Measurements from ENCODE around the gene NKG7.
A peak's percentile ranks its signal among the peaks of the same experiment; 100 is the strongest.

NKG7 gene

DNA sequence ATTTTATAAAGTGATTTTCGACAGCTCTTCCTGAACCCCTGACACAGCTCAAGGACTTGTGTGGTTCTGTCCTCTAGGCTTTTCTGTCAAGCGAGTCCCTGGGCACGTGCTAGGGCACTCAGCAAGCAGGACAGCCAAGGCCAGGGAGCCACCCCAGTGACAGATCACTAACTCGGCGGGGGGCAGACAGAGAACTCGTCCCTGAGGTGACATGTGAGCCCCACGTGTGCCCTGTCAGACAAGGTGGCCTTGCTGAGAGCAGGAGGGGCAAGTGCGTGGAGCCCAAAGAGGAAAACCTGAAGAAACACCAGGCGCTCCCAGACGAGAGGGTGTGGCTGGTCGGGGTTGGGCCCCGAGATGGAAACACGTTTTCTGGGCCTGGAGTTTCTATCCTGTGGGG lies 11.2 kb downstream of the NKG7 start:
- DNase-seq (ENCODE audit: low spot score) = no peak

DNA sequence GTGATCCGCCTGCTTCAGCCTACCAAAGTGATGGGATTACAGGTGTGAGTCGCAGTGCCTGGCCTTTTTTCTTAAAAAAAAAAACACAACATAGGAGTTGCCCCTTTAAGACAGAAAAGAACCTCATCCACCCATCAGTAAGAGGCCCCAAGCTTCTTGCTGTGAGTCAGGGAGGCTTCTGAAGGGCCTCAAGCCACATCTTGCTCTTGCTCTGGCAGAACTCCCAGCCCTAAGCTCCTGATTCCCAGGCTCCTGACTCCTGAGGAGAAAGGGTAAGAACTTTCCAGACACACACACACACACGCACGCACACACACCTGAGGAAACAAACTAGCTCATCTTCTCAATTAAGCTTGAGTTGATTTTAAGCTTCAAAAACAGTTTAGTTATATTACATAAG lies 13.2 kb downstream of the NKG7 start:
- peak; percentile 10 for DNase-seq (ENCODE audit: low spot score)

DNA sequence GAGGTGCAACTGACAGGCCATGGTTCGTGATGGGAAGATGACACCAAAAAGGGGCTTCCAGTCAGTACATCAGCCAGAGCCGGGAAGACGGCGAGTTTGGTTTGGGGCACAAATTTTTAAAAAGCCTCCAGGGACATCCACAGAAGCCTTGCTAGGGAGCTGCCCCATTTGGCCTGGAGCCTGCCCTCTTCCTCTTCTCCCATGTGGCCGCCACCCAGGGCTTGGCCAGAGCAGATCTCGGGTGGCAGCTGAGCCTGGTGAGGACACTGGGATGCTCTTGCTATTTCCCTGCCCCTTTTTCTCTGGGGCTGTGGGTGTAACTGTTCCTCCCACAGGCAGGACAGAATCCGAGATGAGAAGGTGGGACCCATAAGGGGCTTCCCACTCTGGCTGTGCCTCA lies 14.5 kb downstream of the NKG7 start:
- no peak for DNase-seq (ENCODE audit: low spot score)

DNA sequence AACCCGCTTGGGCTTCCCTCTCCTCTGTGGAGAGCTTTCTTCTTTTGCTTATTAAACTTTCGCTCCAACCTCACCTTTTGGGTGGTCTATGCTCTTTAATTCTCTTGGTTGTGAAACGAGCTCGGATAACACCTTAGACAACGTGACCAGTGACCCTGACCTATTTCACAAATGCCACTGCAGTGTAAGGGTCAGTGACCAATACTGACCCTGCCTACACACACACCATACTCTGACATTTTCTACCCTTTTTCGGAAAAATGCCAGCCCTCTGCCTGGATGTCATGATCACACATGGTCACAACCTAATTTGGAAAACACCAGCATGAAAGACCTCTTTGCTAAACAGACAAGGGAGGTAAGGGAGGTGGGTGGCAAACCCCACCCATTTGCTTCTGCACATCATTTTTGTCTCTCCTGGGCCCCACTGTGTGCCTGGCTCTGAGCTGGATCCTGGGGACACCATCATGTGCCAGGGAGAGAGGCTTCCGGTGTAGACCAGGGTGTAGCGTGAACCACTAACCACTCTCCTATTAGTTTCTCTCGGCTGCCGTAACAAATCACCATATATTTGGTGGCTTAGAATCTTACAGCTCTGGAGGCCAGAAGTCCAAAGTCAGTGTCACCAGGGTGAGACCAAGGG lies 16.2 kb downstream of the NKG7 start:
- DNase-seq (ENCODE audit: low spot score) = no peak

DNA sequence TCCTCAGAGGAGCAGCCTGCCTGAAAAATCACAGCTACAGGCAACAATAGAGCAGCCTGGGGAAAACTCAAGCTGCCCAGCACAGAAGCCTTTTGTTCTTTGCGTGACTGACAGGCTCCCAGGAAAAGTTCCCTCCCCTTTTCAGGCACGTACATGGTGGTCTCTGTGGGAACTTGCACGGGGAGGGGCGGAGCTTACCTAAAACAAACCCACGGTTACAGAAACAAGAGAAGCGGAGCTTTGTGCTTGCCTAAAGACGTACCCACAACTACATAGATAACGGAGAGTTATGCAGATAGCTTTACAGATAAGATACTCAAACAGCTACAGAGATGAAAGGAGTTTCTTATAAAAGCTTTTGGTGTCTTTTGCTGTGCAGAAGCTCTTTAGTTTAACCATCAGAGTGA lies 17.7 kb downstream of the NKG7 start:
- DNase-seq (ENCODE audit: low spot score) = peak; percentile 88

DNA sequence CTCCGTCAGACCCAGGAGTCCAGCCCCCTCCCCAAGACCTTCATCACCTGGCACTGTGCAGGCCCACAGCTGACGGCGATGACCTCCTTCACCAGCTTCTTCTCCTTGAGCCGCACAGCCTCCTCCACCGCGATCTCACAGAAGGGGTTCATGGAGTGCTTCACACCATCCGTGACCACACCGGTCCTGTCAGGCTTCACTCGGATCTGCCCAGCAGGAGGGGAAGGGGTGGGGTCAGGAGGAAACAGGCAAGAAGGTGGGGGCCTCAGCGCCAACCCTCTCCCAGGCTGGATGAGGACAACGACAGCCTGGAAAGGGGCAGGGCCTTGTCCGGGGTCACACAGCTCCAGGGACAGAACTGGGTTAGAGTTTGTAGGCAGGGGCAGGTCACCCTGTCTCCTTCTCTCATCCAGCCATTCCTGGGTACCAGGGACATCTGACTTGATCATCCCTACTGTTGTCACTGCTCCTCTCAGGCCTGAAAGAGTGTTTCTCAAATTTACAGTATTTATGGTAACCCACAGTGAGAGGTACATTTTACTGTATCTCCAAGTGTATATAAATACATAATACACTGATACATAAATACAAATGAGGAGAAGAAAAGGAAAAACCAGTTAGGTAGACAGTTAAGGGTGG lies 18.2 kb downstream of the NKG7 start:
- DNase-seq (ENCODE audit: low spot score) = peak; percentile 18

DNA sequence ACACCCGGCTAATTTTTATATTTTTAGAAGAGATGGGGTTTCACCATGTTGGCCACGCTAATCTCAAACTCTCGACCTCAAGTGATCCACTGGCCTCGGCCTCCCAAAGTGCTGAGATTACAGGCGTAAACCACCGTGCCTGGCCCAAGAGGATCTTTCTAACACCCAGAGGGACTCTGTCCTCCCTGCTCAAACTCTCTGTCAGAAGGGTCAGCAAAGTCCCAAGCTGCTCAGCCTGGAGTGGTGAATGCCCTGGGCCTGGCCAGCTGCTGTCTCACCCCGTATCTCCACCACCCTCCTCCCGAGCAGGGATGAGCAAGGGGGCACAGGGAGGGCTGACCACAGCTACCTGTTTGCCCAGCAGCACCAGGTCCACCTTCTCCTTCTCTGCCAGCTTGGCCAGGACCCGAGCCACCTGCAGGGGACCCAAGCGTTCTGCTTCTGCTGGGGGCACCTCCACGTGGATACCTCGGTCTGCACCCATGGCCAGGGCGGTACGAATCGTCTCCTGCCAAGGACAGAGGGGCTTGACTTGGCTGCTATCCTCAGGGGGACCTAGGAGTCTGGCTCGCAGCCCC lies 19.6 kb downstream of the NKG7 start:
- DNase-seq (ENCODE audit: low spot score) = no peak

DNA sequence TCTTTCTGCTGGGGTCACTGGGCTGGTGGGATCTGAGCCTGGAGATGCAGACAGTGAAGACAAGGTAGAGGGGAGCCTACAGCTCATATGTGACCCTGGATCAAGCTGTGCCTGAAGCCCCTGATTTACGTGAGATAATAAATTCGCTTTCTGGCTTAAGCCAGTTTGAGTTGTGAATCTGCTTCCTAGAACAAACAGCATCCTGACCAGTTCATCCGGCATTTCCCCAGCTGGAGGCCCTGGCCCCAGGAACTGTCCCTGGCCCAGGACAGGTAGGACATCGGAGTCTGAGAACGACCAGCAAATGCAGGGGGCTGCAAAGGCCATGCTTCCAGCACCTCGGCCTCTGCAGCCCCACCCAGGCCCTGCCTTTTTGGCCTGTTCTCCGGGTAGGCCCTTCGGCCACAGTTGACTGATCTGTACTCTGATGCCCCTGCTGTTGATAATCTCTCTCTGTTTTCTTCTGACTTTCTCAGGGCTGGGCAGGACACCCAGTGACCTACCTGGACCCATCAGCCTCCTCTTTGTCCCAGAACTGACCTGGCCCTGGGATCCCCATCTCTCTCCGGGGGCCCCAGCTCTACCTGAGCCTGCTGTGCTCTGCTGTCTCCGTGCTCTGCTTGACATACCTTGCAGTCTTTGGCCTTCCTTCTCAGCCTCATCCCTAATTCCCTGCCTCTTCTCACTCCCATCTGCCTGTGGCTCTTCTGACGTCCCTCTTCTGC lies 21.0 kb downstream of the NKG7 start:
- DNase-seq (ENCODE audit: low spot score) = no peak

DNA sequence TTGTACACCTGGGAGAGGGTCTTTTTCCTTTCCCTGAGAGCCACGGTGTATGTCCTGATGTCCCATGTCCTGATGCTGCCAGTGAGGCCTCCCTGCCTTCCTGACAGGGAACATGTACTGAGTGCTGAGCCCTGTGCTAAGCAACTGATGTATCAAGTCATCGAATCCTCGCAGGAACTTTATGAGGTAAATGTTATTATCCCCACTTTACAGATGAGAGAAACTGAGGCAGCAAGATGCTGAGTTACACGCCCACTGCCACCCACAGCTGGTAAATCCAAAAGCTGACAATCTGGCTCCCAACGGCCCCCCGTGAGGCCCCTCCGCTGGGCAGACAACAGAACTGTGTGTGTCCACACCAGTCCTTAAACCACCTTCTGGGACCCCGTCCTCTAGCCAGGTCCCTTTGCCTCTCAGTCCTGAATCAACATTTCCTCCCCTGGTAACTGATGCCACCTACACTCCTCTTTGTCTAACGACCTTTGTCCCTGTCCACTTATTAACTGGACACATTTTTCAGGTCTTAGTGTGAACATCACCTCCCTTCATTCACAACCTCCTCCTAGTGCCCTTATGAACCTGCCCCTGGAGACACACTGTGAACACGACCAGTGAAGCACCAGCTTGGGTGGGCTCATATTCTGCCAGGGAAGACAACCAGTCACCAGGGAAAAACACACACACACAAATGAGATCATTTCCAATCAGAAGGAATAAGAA lies 25.1 kb downstream of the NKG7 start:
- no peak for DNase-seq (ENCODE audit: low spot score)

DNA sequence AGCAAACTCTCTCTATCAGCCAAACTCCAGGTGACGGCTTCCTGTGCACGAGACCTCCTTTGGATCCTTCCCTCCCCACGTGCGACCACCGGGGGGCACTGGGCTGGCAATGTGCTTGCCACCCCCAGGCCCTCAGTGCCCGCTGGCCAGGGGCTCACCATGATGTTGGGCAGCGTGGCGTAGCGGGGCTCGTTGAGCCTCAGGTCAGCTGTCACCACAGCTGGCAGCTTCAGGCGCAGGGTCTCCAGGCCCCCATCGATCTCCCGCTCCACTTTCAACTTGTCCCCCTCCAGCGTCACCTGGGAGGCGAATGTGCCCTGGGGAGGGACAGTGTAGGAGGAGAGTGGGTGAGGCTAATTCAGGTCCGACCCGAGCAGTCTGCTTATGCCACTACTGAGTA lies 25.7 kb downstream of the NKG7 start:
- no peak for DNase-seq (ENCODE audit: low spot score)

DNA sequence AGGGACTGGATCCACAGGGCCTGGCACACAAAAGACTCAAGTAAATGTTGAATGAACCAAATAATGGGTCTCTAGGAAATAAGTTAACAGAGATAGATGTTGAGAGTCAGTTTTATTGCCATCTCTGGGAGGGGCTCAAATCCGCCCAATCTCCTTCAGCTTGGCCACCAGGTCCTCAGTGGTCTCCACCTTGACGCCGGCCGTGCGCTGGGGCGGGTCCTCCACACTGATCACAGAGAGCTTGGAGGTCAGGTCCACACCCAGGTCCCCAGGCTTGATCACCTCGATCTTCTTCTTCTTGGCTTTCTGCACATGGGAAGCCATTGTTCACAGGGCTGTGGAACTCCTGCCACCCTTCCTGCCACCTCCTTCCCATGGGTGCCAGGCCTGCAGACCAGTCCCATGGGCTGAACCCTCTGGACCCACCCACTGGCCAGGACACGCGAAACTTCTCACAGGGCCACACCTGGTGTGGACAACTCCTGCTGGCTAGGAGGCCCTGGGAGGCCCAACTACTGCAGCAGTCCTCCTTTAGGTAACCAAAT lies 27.3 kb downstream of the NKG7 start:
- no peak for DNase-seq (ENCODE audit: low spot score)

DNA sequence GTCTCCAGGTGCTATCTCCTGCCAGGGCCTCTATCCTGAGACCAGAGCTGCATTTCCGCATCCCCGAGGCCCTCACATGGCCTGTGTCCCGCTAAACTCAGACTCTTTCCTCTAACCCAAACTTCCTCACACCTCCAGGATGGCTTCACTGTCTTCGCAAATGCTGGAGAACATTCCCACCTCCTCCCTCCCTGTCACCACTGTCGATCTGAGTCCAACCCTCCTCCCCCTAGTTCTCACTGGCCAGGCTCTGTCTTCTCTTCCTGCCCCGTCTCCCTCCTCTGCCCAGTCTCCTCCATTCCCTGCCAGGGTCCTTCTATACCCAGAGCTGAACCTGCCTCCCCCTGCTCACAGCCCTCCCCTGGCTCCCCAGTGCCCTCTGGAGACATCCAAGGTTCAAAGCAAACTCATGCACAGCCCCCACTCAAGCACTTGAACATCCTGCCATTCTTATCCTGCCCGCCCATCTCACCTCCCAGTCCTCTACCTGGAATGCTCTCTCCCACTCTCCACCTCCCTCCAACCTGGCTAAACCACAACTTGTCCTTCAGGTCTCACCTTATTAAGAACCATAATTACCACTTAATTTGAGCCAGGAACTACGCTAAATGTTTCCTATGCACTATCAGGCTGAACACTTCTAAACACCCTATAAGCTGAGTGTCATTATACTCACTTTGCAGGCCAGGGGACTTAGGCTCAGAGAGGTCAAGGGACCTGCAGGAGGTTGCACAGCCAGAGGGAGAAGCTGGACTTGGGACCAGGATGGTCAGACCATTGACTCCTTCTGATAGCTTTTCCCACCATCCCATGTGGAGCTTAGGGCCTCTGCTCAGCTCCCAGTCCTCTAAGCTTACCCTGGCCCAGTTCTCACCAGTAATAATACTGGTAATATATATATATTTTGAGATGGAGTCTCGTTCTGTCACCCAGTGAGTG lies 29.6 kb downstream of the NKG7 start:
- DNase-seq (ENCODE audit: low spot score) = no peak

DNA sequence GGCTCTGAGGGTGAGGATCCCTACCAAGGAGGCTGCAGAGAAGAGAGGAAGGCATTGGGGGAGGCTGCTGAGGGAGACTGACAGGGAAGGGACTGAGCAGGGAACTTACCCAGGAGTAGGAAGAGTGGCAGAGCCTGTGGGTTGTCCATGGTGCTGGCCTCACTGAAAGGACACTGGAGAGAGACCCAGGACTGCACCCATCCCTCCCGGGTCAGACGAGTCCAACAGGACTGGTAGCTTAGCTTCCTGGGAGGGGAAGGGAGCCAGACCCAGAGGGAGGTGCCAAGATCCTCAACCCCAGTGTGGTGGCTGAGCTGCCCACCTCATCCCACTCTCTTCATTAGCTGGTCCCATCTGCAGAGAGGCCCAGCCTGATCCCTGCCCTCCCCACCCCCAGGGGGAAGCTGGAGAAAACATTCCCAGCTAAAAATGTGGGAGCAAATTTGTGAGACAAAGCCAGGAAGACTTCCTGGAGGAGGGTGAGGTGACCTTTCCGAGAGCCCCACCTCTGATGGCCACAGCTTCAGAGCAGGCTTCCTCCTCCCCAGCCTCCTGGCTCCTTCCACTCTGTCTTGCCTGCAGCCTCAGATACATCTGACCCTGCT lies 30.4 kb downstream of the NKG7 start, which contains the start of gene VSIG10L:
TSS of gene VSIG10L (minus strand) at position 164 of the 605 bp plus-strand sequence. CDS start at position 149, 15 bp downstream.
- DNase-seq (ENCODE audit: low spot score) = no peak

DNA sequence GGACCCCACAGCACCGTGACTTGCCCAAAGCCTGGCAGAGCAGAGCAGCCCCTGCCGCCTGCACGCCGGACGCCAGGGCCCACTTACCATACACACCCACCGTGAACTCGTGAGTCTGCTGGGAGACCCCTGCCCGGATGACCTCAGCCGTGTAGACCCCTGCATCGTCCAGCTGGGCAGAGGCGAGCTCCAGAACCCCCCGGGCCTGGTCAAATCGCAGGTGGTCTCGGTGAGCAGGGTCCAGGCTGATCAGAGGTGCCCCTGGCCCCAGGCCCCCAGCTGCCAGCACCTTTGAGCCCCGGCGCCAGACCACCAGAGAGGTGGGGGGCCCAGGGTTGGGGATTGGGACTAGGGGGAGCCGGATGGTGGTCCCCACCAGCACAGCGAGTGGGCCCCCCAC lies 31.4 kb downstream of the NKG7 start:
- DNase-seq (ENCODE audit: low spot score) = no peak

DNA sequence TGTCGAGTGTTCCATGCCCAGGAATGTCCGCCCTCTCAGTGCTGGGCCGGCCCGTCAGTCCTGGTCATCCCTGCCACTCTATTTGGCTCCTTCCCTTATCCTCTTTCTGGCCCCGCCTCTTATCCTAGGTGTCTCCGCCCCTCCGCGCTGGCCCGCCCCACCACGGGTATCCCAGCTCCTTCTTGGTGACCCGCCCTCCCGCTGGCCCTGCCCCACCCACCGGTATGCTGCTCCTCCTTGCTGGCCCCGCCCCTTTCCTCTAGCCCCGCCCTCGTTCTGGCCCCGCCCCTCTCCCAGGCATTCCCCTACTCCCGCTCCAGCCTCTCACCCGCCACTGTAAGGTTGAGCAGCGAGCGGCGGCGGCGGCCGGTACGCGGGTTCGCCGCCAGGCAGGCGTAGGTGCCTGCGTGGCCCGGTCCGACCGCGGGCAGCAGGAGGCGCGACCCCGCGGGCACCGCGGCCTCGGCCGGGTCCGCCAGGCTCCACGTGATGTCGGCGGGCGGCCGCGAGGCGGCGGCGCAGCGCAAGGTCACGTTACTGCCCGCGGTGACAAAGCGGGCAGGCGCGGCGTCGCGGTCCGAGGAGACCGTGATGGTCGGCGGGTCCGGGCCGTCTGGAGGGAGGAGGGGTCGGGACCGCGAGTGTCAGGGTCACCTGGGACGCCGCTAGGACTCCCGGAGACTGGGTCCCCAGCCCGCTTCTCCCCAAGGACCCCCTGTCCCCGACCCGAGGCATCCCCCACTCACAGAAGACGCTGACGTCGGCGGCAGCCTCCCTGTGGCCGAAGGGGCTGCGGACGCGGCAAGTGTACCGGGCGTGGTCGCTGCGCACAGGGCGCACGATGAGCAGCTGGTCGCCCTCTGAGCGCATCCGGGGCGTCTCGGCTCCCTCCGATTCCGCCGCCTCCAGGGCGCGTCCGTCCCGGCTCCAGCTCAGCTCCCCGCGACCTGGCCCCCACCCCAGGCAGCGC lies 32.5 kb downstream of the NKG7 start:
- DNase-seq (ENCODE audit: low spot score) = peak; percentile 91

DNA sequence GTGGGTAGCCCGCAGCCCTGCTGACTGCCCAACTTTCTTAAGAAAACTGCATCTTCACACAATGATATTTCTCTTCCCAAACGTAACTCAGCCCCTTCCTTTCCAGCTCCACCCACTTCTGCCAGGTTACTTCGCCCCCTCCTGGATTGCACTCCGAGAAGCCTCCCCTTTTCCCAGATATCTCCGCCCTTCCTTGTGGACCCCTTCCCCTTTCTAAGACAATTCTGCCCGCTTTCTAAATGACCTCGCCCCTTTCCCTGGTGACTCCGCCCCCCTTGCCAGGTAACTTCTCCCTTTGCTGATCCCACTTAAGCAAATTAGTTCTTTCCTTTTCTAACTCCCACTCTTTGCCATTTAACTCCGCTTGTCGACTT lies 33.2 kb downstream of the NKG7 start:
- peak; percentile 15 for DNase-seq (ENCODE audit: low spot score)

DNA sequence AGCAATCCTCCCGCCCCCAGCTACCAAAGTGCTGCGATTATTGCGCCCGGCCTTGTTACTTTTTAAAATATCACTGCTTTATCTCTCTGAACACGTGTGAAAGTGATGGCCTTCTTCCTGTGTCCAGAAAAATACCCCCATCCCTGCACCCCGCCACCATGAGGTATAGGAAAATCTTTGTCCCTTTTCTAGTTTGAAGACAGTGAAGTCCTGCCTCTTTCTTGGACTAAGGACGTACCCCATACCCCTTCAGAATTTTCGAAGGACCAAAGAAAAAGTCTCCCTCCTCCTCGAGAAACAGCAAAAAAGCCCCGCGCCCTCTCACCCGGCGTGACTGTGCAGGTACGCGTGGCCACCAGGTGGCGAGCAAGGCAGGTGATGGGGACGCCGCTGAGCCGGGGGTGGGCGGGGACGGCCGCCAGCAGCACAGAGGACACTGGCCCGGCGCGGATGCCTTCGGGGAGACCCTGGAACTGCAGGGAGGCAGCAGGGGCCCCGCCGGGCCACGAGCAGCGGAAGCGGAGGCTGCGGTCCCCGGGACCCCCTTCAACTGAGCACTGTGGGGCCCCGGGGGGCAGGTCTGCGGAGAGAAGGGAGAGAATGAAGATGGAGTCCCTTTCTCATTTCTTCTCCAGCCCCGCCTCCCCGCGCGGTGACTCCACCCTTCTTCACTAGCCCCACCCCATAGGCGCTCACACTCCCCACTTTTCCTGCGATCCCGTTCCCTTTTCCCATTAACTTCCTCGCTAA lies 33.7 kb downstream of the NKG7 start:
- DNase-seq (ENCODE audit: low spot score) = peak; percentile 54

DNA sequence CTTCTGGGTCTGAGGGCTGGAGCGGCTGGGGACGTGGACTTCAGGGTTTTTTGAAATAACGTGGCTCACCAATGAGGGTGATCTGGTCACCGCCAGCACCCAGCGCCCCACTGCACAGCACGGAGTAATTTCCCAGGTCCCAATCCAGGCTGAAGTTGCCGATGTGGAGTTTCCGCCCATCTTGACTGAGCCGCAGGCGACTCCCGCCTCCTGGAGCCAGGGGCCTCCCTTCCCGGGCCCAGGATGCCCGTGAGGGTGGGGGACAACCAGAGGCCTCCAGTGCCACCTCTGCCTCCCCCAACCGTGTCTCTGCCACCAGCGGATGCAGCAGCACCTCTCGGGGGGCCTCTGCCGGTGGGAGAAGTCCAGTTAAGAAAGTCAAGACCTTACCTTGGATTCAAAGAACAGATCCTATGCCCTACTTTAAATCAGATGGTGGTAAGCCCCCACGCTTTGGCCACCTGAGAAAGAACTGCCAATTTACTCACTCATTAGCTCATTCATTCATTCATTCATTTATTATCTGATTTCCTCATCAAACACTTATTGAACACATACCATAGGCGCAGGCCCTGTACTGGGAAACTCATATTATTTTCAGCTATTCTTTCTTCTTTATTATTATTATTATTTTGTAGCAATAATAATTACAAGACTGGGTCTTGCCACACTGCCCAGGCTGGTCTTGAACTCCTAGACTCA lies 34.4 kb downstream of the NKG7 start:
- no peak for DNase-seq (ENCODE audit: low spot score)
